Gastroesophageal sphincter (tissue), 4 donors: ENCODE measurements around the gene PEX10. TPM values are rescaled to one million over a fixed set of nuclear protein-coding genes. Genes with fewer than 3 reads are reported as not detected.

Experiments
- ATAC-seq: fragments of 150-250 bp; one replicate; pipeline ENCODE4 v1.9.1; 2016; ENCODE audit warnings: mild to moderate bottlenecking, moderate library complexity
- H3K27ac ChIP-seq, 4 donors: fragments of 200-600 bp; sonication (generic) in 3 of 4; 1 replicate in 3 of 4; 2 replicates in 1 of 4; pipeline ENCODE4 v1.5.1; 2016 to 2019
- H3K27me3 ChIP-seq: fragments of 200-600 bp; sonication (generic); one replicate; pipeline ENCODE4 v1.5.1; 2019
- H3K36me3 ChIP-seq, 2 donors: fragments of 200-600 bp; sonication (generic); one replicate each; pipeline ENCODE4 v1.5.1; 2019; ENCODE audit warnings: control low read depth in 1 of 2
- H3K4me1 ChIP-seq, 3 donors: fragments of 200-600 bp; sonication (generic); 1 replicate in 2 of 3; 2 replicates in 1 of 3; pipeline ENCODE4 v1.5.1; 2016 to 2019; ENCODE audit warnings: control low read depth in 2 of 3
- H3K4me3 ChIP-seq, 2 donors: fragments of 200-600 bp; sonication (generic); one replicate each; pipeline ENCODE4 v1.5.1; 2019; ENCODE audit warnings: mild to moderate bottlenecking in 1 of 2, moderate library complexity in 1 of 2
- H3K9me3 ChIP-seq, 3 donors: fragments of 200-600 bp; sonication (generic); one replicate each; pipeline ENCODE4 v1.5.1; 2017 to 2019; ENCODE audit warnings: control low read depth in 2 of 3
- EP300 ChIP-seq: sonication (generic); formaldehyde crosslinking; IDR thresholded peaks from one replicate; pipeline ENCODE4 v1.6.1; 2017; ENCODE audit warnings: antibody characterized with exemption, mild to moderate bottlenecking
- POLR2A ChIP-seq, 2 donors: fragments of 450-650 bp; IDR thresholded peaks; one replicate each; pipeline ENCODE4 v1.6.1; 2017; ENCODE audit warnings: antibody characterized with exemption in 2 of 2, mild to moderate bottlenecking in 2 of 2, moderate library complexity in 1 of 2
- POLR2AphosphoS5 ChIP-seq: sonication (generic); formaldehyde crosslinking; IDR thresholded peaks from one replicate; pipeline ENCODE4 v1.6.1; 2017; ENCODE audit warnings: antibody characterized with exemption
- WGBS, 2 donors: methylation state at CpG; one replicate each; pipeline ENCODE4 v1.1.5; 2018; ENCODE audit warnings: low coverage in 1 of 2; 5-methylcytosine and 5-hydroxymethylcytosine counted together
- total RNA-seq, 4 donors: library from RNA; depleted of rRNA; stranded (reverse); fragments of >200 nt; gene quantifications; one replicate each; pipeline ENCODE4 v1.1.0, GENCODE V29; 2016
- TF ChIP-seq, protein P1 (sequence below), 4 experiments: fragments of 200-600 bp in 2 of 4; fragments of 450-650 bp in 2 of 4; sonication (generic) in 1 of 4; IDR thresholded peaks; one replicate each; pipeline ENCODE4 v1.5.1; 2017 to 2019; ENCODE audit warnings: antibody characterized with exemption in 4 of 4, mild to moderate bottlenecking in 2 of 4, moderate library complexity in 2 of 4

Gene PEX10
- total RNA-seq, 4 donors from 2014 or later: 18.2 to 30.0 (median 21.6) TPM

GRCh38 chr1:2378441-2378851 is 33.9 kb downstream of the PEX10 start:
- no peaks in the 10 kb centered on the region for H3K9me3 ChIP-seq
- ATAC-seq: no peak
- H3K27me3 ChIP-seq: no peaks in the 10 kb centered on the region
- peaks cover 0 to 4% of the 10 kb centered on the region in 2 donors for H3K36me3 ChIP-seq
- no peak overlapping the region for H3K27ac ChIP-seq
- TF ChIP-seq EP300 (no peak), POLR2AphosphoS5 (no peak), POLR2A (IDR thresholded peaks at IDR 0.05) (no peak)
- TF ChIP-seq, protein P1, sequence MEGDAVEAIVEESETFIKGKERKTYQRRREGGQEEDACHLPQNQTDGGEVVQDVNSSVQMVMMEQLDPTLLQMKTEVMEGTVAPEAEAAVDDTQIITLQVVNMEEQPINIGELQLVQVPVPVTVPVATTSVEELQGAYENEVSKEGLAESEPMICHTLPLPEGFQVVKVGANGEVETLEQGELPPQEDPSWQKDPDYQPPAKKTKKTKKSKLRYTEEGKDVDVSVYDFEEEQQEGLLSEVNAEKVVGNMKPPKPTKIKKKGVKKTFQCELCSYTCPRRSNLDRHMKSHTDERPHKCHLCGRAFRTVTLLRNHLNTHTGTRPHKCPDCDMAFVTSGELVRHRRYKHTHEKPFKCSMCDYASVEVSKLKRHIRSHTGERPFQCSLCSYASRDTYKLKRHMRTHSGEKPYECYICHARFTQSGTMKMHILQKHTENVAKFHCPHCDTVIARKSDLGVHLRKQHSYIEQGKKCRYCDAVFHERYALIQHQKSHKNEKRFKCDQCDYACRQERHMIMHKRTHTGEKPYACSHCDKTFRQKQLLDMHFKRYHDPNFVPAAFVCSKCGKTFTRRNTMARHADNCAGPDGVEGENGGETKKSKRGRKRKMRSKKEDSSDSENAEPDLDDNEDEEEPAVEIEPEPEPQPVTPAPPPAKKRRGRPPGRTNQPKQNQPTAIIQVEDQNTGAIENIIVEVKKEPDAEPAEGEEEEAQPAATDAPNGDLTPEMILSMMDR (IDR thresholded peaks at IDR 0.05): no peak
- WGBS, 2 donors: no CpG with 5 or more reads among the region's 24 CpGs
- no peak overlapping the region for H3K4me3 ChIP-seq
- peaks cover 0 to 18% (median 5%) of the 10 kb centered on the region in 3 donors for H3K4me1 ChIP-seq

DNA sequence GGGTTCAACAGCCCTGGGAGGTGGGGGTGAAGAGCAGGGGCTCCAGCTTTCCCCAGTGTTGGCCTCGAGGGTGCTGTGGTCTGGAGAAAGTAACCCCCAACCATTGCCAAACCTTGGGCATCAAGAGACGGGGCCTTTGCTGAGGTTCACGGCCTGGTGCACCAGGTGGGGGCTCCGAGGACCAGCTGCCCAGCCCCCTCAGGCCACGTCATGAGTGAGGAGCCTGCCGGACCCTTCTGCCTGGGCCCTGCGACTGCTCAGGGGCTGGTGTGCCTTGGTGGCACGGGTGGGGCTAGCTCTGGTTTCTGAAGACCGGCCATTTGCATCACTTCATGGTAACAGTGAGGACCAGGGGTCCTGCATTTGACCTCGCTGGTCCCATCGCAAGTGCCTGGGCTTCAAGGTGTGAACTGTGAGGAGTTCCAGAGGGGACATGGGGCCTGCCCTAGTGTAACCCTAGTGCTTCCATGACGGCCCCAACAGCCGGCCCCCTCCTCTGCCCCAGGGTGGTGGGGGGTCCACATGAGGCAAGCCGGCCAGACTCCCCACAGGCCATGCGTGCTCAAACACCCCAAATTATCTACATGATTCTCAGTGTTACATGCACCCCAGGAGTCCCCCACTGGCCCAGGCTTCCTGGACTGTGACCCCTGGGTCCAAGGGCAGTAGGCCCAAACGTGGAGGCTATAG is 34.5 kb downstream of the PEX10 start:
- WGBS, 2 donors: 80% methylated on average over 2 of the region's 16 CpGs; no CpG with 5 or more reads in 1 of the 2 donors
- peaks cover 0 to 18% (median 5%) of the 10 kb centered on the region in 3 donors for H3K4me1 ChIP-seq
- no peak overlapping the region for H3K27ac ChIP-seq
- TF ChIP-seq POLR2A (IDR thresholded peaks at IDR 0.05) (no peak), EP300 (no peak)
- TF ChIP-seq, protein P1 (IDR thresholded peaks at IDR 0.05): no peak
- H3K36me3 ChIP-seq: peaks cover 0 to 8% of the 10 kb centered on the region in 2 donors
- H3K27me3 ChIP-seq: no peaks in the 10 kb centered on the region
- ATAC-seq: no peak
- no peak overlapping the region for H3K4me3 ChIP-seq
- H3K9me3 ChIP-seq: no peaks in the 10 kb centered on the region

- no peaks in the 10 kb centered on the region for H3K27me3 ChIP-seq
- H3K4me3 ChIP-seq: no peak overlapping the region
- H3K9me3 ChIP-seq: no peaks in the 10 kb centered on the region
Observed at GRCh38 chr1:2376931-2377672, 35.3 kb downstream of the PEX10 start.

GRCh38 chr1:2376261-2376741 is 36.1 kb downstream of the PEX10 start:
- Histone ChIP-seq H3K4me1 (peaks cover 0 to 7% (median 0%) of the 10 kb centered on the region in 3 donors), H3K27ac (no peak overlapping the region), H3K27me3 (no peaks in the 10 kb centered on the region), H3K36me3 (peaks cover 0 to 22% of the 10 kb centered on the region in 2 donors), H3K9me3 (no peaks in the 10 kb centered on the region), H3K4me3 (no peak overlapping the region)
- 87% methylated on average over 3 of the region's 23 CpGs; no CpG with 5 or more reads in 1 of the 2 donors for WGBS, 2 donors
- TF ChIP-seq POLR2A (IDR thresholded peaks at IDR 0.05) (no peak), POLR2AphosphoS5 (no peak), EP300 (no peak)
- TF ChIP-seq, protein P1 (IDR thresholded peaks at IDR 0.05): no peak
- no peak for ATAC-seq

More at GRCh38 chr1:2376931-2377672, 35.3 kb downstream of the PEX10 start:
- no peak for ATAC-seq
- no peak overlapping the region for H3K27ac ChIP-seq
- peaks cover 0 to 15% (median 5%) of the 10 kb centered on the region in 3 donors for H3K4me1 ChIP-seq
- 100% methylated on average over 1 of the region's 25 CpGs; no CpG with 5 or more reads in 1 of the 2 donors for WGBS, 2 donors
- H3K36me3 ChIP-seq: peaks cover 0 to 14% of the 10 kb centered on the region in 2 donors
- TF ChIP-seq POLR2AphosphoS5: no peak

GRCh38 chr1:2375923-2376260 is 36.5 kb downstream of the PEX10 start:
- H3K4me3 ChIP-seq: no peak overlapping the region
- peaks cover 0 to 3% (median 0%) of the 10 kb centered on the region in 3 donors for H3K4me1 ChIP-seq
- H3K27me3 ChIP-seq: no peaks in the 10 kb centered on the region
- H3K36me3 ChIP-seq: peaks cover 0 to 26% of the 10 kb centered on the region in 2 donors
- no peak overlapping the region for H3K27ac ChIP-seq
- no peaks in the 10 kb centered on the region for H3K9me3 ChIP-seq
- no CpG with 5 or more reads among the region's 7 CpGs for WGBS, 2 donors
- ATAC-seq: no peak
- TF ChIP-seq, protein P1 (IDR thresholded peaks at IDR 0.05): no peak
- TF ChIP-seq POLR2A (IDR thresholded peaks at IDR 0.05): no peak
- no peak for TF ChIP-seq EP300
- TF ChIP-seq POLR2AphosphoS5: no peak
